ENCODE measurements around the gene JARID2. TPM values are rescaled to one million over a fixed set of nuclear protein-coding genes. Genes with fewer than 3 reads are reported as not detected.

The JARID2 gene
- total and polyA plus RNA-seq, 2 of the 8 experiments (the other 6 are each of a cell fraction or from before 2014, with no cell fraction given) = 60.1 to 239 TPM

GRCh38 chr6:15326067-15326614 lies 80.3 kb downstream of the JARID2 start:
- Histone ChIP-seq H3K4me1 (replicated peaks in 1 of 4; ENCODE audit: control insufficient read depth in 3 of 4, insufficient read depth in 4 of 4, low read length in 3 of 4) (peaks cover 5 to 36% (median 32%) of the 10 kb centered on the region in 4 experiments), H3K79me2 (ENCODE audit: control insufficient read depth in 1 of 2, insufficient read depth in 2 of 2, low read length in 2 of 2) (peaks cover 86 to 99% of the 10 kb centered on the region in 2 experiments)
- FAIRE-seq = no peak

More at GRCh38 chr6:15326067-15326614, 80.3 kb downstream of the JARID2 start:
- H3K14ac ChIP-seq (ENCODE audit: insufficient read length) = no peak overlapping the region
- whole genome bisulfite sequencing, 2 experiments (ENCODE audit: extremely low coverage in 1 of 2, insufficient coverage in 1 of 2, insufficient read length in 1 of 2, insufficient replicate concordance in 2 of 2, low coverage in 1 of 2, low lambda C conversion rate in 2 of 2, missing lambda C conversion rate in 1 of 2) = 88% methylated on average over 6 of the region's 6 CpGs; no CpG with 5 or more reads in 1 of the 2 experiments
- H3K4me3 ChIP-seq (ENCODE audit: extremely low read depth in 1 of 4, insufficient read depth in 2 of 4, low read depth in 3 of 4, low read length in 4 of 4) = no peak overlapping the region
- H3K27ac ChIP-seq (ENCODE audit: low read depth, low read length) = no peak overlapping the region
- H2BK12ac ChIP-seq (ENCODE audit: low read depth, low read length) = no peak overlapping the region
- no peak overlapping the region for H2AK5ac ChIP-seq (ENCODE audit: low read depth, low read length)
- peak overlapping the region in 1 of 2 experiments; percentile 18; a peak in 1 of 4 replicates for H3K4me2 ChIP-seq (ENCODE audit: insufficient read depth in 1 of 2, low read depth in 2 of 2, low read length in 2 of 2)
- peak in 1 of 2 experiments; percentile 38 for DNase-seq (ENCODE audit: low read depth in 1 of 2, low spot score in 2 of 2)
- H3K27me3 ChIP-seq (replicated peaks in 1 of 4; ENCODE audit: control insufficient read depth in 3 of 4, extremely low read depth in 1 of 4, insufficient read depth in 3 of 4, low read length in 3 of 4) = no peaks in the 10 kb centered on the region
- H2BK5ac ChIP-seq (ENCODE audit: low read depth, low read length) = peak overlapping the region; percentile 15; the same call in 1 of the 2 replicates
- H4K91ac ChIP-seq (replicated peaks; ENCODE audit: insufficient read length, low read length) = no peak overlapping the region
- H3K79me1 ChIP-seq (ENCODE audit: low read depth, low read length) = peaks cover 2% of the 10 kb centered on the region; the same call in 1 of the 2 replicates
- H3K56ac ChIP-seq (replicated peaks; ENCODE audit: insufficient read length, low read depth, low read length) = no peak overlapping the region
- no peak overlapping the region for H3K23ac ChIP-seq (ENCODE audit: insufficient read length)
- no peak overlapping the region for H2AFZ ChIP-seq (ENCODE audit: low read length)
- H3K4ac ChIP-seq (replicated peaks; ENCODE audit: insufficient read length, low read depth, low read length) = no peak overlapping the region
- no peak overlapping the region for H3K9ac ChIP-seq (replicated peaks in 1 of 4; ENCODE audit: extremely low read depth in 1 of 4, low read depth in 3 of 4, low read length in 3 of 4)
- H3K18ac ChIP-seq (ENCODE audit: extremely low read depth, low read length) = no peak overlapping the region
- TF ChIP-seq CEBPB (IDR thresholded peaks at IDR 0.05; ENCODE audit: low read depth, low read length) (no peak), MAFK (IDR thresholded peaks at IDR 0.05; ENCODE audit: low read depth, low read length) (no peak), SIRT6 (IDR thresholded peaks at IDR 0.05; ENCODE audit: low read length) (no peak), JUN (IDR thresholded peaks at IDR 0.05; ENCODE audit: low read depth, low read length) (no peak), GABPA (IDR thresholded peaks at IDR 0.05; ENCODE audit: borderline replicate concordance, insufficient read depth, low read length) (no peak), BRCA1 (IDR thresholded peaks at IDR 0.05; ENCODE audit: low read depth, low read length) (no peak), TEAD4 (IDR thresholded peaks at IDR 0.05; ENCODE audit: low read depth, low read length) (no peak), SAP30 (IDR thresholded peaks at IDR 0.05; ENCODE audit: insufficient read depth, insufficient replicate concordance, low read length) (no peak), RXRA (IDR thresholded peaks at IDR 0.05; ENCODE audit: insufficient read depth, low read depth, low read length) (no peak), SUZ12 (IDR thresholded peaks at IDR 0.05; ENCODE audit: low read length) (no peak), POU5F1 (IDR thresholded peaks at IDR 0.05; ENCODE audit: low read depth, low read length) (no peak)
- no peak overlapping the region for H2BK15ac ChIP-seq (ENCODE audit: low read length)
- H3K23me2 ChIP-seq (ENCODE audit: low read depth, low read length) = no peaks in the 10 kb centered on the region
- peaks cover 51 to 83% of the 10 kb centered on the region in 2 experiments for H4K20me1 ChIP-seq (replicated peaks in 1 of 2; ENCODE audit: control insufficient read depth in 1 of 2, insufficient read depth in 2 of 2, low read length in 2 of 2)
- peaks cover 0 to 4% (median 0%) of the 10 kb centered on the region in 4 experiments; a peak in 1 of 8 replicates for H3K36me3 ChIP-seq (ENCODE audit: control insufficient read depth in 2 of 4, insufficient read depth in 4 of 4, low read length in 3 of 4)
- H2BK20ac ChIP-seq (ENCODE audit: low read length) = no peak overlapping the region
- no peak overlapping the region for H2BK120ac ChIP-seq (replicated peaks; ENCODE audit: low read depth, low read length)
- H3K9me3 ChIP-seq (ENCODE audit: insufficient read depth in 2 of 2, low read depth in 1 of 2, low read length in 1 of 2) = no peaks in the 10 kb centered on the region
- ChIA-PET CTCF (ENCODE audit: partially characterized antibody) (interaction anchor here (1.2 kb wide), 1 partner anchor 87 kb away, joined by 3 read pairs; no protein-coding TSS in a partner anchor), POLR2A (ENCODE audit: partially characterized antibody) (no interaction called here)
- no peak overlapping the region for H4K5ac ChIP-seq (ENCODE audit: insufficient read length, low read depth, low read length)
- H4K8ac ChIP-seq (ENCODE audit: extremely low read depth, insufficient read depth, low read length) = no peak overlapping the region
